Measurements from ENCODE around the gene SHISA4.

- TF ChIP-seq JUN (CRISPR knock-in tag; IDR thresholded peaks at IDR 0.05) (no peak), FOXP4 (CRISPR knock-in tag; IDR thresholded peaks at IDR 0.05) (no peak), HMGXB4 (CRISPR knock-in tag; IDR thresholded peaks at IDR 0.05) (no peak), CTCF (IDR thresholded peaks at IDR 0.05) (no peak), ZNF396 (CRISPR knock-in tag; IDR thresholded peaks at IDR 0.05; ENCODE audit: borderline replicate concordance) (no peak), IRF2 (CRISPR knock-in tag; IDR thresholded peaks at IDR 0.05; ENCODE audit: borderline replicate concordance, low read depth) (no peak)
Measured at GRCh38 chr1:201840490-201840889, 48.2 kb upstream of the SHISA4 start.
